HepG2 (cell line): ENCODE data around the gene ARPC5. TPM values are rescaled to one million over a fixed set of nuclear protein-coding genes. Genes with fewer than 3 reads are reported as not detected.

Experiments used
- ARNT ChIP-seq: fragments of 450-650 bp; IDR thresholded peaks from 2 replicates; pipeline ENCODE4 v1.6.1; 2017
- ATF2 ChIP-seq: sonication (generic); formaldehyde crosslinking; IDR thresholded peaks from 2 replicates; pipeline ENCODE4 v1.4.0; 2020; ENCODE audit warnings: missing genetic modification reagents
- BCL6 ChIP-seq: IDR thresholded peaks from 2 replicates; pipeline ENCODE4 v1.6.1; 2016; ENCODE audit warnings: missing genetic modification reagents, missing compliant biosample characterization
- EHMT2 ChIP-seq: fragments of 200-600 bp; sonication (generic); IDR thresholded peaks from 2 replicates; pipeline ENCODE4 v1.7.0; 2017; ENCODE audit warnings: antibody characterized with exemption, low read depth, low read length, borderline replicate concordance
- HIVEP1 ChIP-seq: sonication (generic); formaldehyde crosslinking; IDR thresholded peaks from 2 replicates; pipeline ENCODE4 v1.4.0; 2020; ENCODE audit warnings: mild to moderate bottlenecking, missing genetic modification reagents
- HMG20A ChIP-seq: IDR thresholded peaks from 2 replicates; pipeline ENCODE4 v1.6.1; 2016; ENCODE audit warnings: borderline replicate concordance
- KDM1A ChIP-seq: IDR thresholded peaks from 2 replicates; pipeline ENCODE4 v1.6.1; 2016; ENCODE audit warnings: missing compliant biosample characterization
- KDM6A ChIP-seq: IDR thresholded peaks from 2 replicates; pipeline ENCODE4 v1.6.1; 2016; ENCODE audit warnings: low read depth
- MAFG ChIP-seq: sonication (generic); formaldehyde crosslinking; IDR thresholded peaks from 2 replicates; pipeline ENCODE4 v1.5.1; 2020; ENCODE audit warnings: mild to moderate bottlenecking, missing genetic modification reagents
- MTA1 ChIP-seq: sonication (generic); formaldehyde crosslinking; IDR thresholded peaks from 2 replicates; pipeline ENCODE4 v1.4.0; 2020; ENCODE audit warnings: missing genetic modification reagents, mild to moderate bottlenecking, borderline replicate concordance
- MTERF4 ChIP-seq: sonication (generic); formaldehyde crosslinking; IDR thresholded peaks from 2 replicates; pipeline ENCODE4 v1.8.0; 2023; ENCODE audit warnings: mild to moderate bottlenecking, missing genetic modification reagents
- MYNN ChIP-seq: sonication (generic); formaldehyde crosslinking; IDR thresholded peaks from 2 replicates; pipeline ENCODE4 v1.4.0; 2020; ENCODE audit warnings: mild to moderate bottlenecking, low read depth, missing genetic modification reagents
- PITX1 ChIP-seq: sonication (generic); formaldehyde crosslinking; IDR thresholded peaks from 2 replicates; pipeline ENCODE4 v1.5.1; 2020; ENCODE audit warnings: mild to moderate bottlenecking, missing genetic modification reagents
- POLR2G ChIP-seq: fragments of 200-400 bp; formaldehyde crosslinking; IDR thresholded peaks from 2 replicates; pipeline ENCODE4 v1.6.1; 2018; ENCODE audit warnings: mild to moderate bottlenecking, low read depth, low read length, moderate library complexity
- SIX1 ChIP-seq: sonication (generic); formaldehyde crosslinking; IDR thresholded peaks from 2 replicates; pipeline ENCODE4 v1.4.0; 2020; ENCODE audit warnings: missing genetic modification reagents, borderline replicate concordance
- SMAD1 ChIP-seq: sonication (generic); formaldehyde crosslinking; IDR thresholded peaks from 2 replicates; pipeline ENCODE4 v1.4.0; 2020; ENCODE audit warnings: missing genetic modification reagents, low read depth, mild to moderate bottlenecking, borderline replicate concordance
- SNAPC5 ChIP-seq: sonication (generic); formaldehyde crosslinking; IDR thresholded peaks from 2 replicates; pipeline ENCODE4 v1.8.1; 2023; ENCODE audit warnings: mild to moderate bottlenecking, missing genetic modification reagents, borderline replicate concordance
- SPEN ChIP-seq: sonication (generic); formaldehyde crosslinking; IDR thresholded peaks from 2 replicates; pipeline ENCODE4 v1.5.1; 2020; ENCODE audit warnings: low read depth, mild to moderate bottlenecking, missing genetic modification reagents
- YY1 ChIP-seq: IDR thresholded peaks from 2 replicates; pipeline ENCODE4 v1.6.1; 2011; ENCODE audit warnings: low read length, low read depth, moderate library complexity, mild to moderate bottlenecking; ENCODE audit not compliant: insufficient read depth, insufficient replicate concordance
- ZNF580 ChIP-seq: IDR thresholded peaks from 2 replicates; pipeline ENCODE4 v1.6.1; 2016; ENCODE audit warnings: low read depth, borderline replicate concordance
- ZNF598 ChIP-seq: sonication (generic); formaldehyde crosslinking; IDR thresholded peaks from 2 replicates; pipeline ENCODE4 v1.5.1; 2020; ENCODE audit warnings: mild to moderate bottlenecking, missing genetic modification reagents, borderline replicate concordance
- ZNF781 ChIP-seq: sonication (generic); formaldehyde crosslinking; IDR thresholded peaks from 2 replicates; pipeline ENCODE4 v1.5.1; 2020; ENCODE audit warnings: borderline replicate concordance, mild to moderate bottlenecking, missing genetic modification reagents; ENCODE audit errors: not compliant biosample characterization
- polyA plus RNA-seq, 8 experiments: library from polyadenylated mRNA; depleted of rRNA in 3 of 8; stranded (reverse) in 7 of 8; unstranded in 1 of 8; fragments of >200 nt; fragmentation: Illumina TruSeq in 4 of 8; extraction: Trizol in 4 of 8; gene quantifications; 2 replicates each; pipeline versions ENCODE4 v1.2.1 to v1.2.3, GENCODE V29; 2011 to 2016; ENCODE audit warnings: low read depth in 4 of 8, missing spikeins in 1 of 8, mixed read lengths in 1 of 8; ENCODE audit not compliant: insufficient read depth in 1 of 8
- total RNA-seq, 5 experiments: library from RNA; depleted of rRNA; stranded (reverse); fragments of >200 nt; fragmentation: Illumina TruSeq; extraction: Trizol; gene quantifications; 2 replicates each; pipeline ENCODE4 v1.2.3, GENCODE V29; 2016; ENCODE audit warnings: low read depth in 1 of 5
- TF ChIP-seq, protein P1 (sequence below): sonication (generic); formaldehyde crosslinking; IDR thresholded peaks from 2 replicates; pipeline ENCODE4 v1.5.1; 2020; ENCODE audit warnings: mild to moderate bottlenecking, missing genetic modification reagents, moderate library complexity
- TF ChIP-seq, protein P2 (sequence below): sonication (generic); formaldehyde crosslinking; IDR thresholded peaks from 2 replicates; pipeline ENCODE4 v1.5.1; 2020; ENCODE audit warnings: mild to moderate bottlenecking, missing genetic modification reagents, borderline replicate concordance

Gene ARPC5
- total and polyA plus RNA-seq, 2 of the 13 experiments (the other 11 are each of a cell fraction or from before 2014, with no cell fraction given): 48.4 to 106 TPM

- TF ChIP-seq, protein P1, sequence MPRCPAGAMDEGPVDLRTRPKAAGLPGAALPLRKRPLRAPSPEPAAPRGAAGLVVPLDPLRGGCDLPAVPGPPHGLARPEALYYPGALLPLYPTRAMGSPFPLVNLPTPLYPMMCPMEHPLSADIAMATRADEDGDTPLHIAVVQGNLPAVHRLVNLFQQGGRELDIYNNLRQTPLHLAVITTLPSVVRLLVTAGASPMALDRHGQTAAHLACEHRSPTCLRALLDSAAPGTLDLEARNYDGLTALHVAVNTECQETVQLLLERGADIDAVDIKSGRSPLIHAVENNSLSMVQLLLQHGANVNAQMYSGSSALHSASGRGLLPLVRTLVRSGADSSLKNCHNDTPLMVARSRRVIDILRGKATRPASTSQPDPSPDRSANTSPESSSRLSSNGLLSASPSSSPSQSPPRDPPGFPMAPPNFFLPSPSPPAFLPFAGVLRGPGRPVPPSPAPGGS (CRISPR knock-in tag): peak; percentile 68; the same call in 1 of the 2 replicates
- TF ChIP-seq POLR2G (peak; percentile 88), EHMT2 (no peak), BCL6 (peak; percentile 15; the same call in 1 of the 2 replicates), SPEN (CRISPR knock-in tag) (no peak; the same call in 1 of the 2 replicates), PITX1 (CRISPR knock-in tag) (peak; percentile 37; the same call in 1 of the 2 replicates), MTERF4 (CRISPR knock-in tag) (peak; percentile 74; the same call in 1 of the 2 replicates), ATF2 (no peak), KDM6A (CRISPR knock-in tag) (0 out of 2 replicates have a peak, but pooled peaks have one; percentile 6), ARNT (no peak), SMAD1 (CRISPR knock-in tag) (peak; percentile 79; the same call in 1 of the 2 replicates), ZNF781 (CRISPR knock-in tag) (no peak), SIX1 (CRISPR knock-in tag) (no peak), ZNF598 (CRISPR knock-in tag) (peak; percentile 90; the same call in 1 of the 2 replicates), SNAPC5 (CRISPR knock-in tag) (no peak), MAFG (CRISPR knock-in tag) (no peak), ZNF580 (CRISPR knock-in tag) (0 out of 2 replicates have a peak, but pooled peaks have one; percentile 36), KDM1A (0 out of 2 replicates have a peak, but pooled peaks have one; percentile 4), YY1 (no peak), MYNN (CRISPR knock-in tag) (no peak), HMG20A (peak; percentile 26; the same call in 1 of the 2 replicates), HIVEP1 (CRISPR knock-in tag) (peak; percentile 73; the same call in 1 of the 2 replicates), MTA1 (CRISPR knock-in tag) (0 out of 2 replicates have a peak, but pooled peaks have one; percentile 79)
- TF ChIP-seq, protein P2, sequence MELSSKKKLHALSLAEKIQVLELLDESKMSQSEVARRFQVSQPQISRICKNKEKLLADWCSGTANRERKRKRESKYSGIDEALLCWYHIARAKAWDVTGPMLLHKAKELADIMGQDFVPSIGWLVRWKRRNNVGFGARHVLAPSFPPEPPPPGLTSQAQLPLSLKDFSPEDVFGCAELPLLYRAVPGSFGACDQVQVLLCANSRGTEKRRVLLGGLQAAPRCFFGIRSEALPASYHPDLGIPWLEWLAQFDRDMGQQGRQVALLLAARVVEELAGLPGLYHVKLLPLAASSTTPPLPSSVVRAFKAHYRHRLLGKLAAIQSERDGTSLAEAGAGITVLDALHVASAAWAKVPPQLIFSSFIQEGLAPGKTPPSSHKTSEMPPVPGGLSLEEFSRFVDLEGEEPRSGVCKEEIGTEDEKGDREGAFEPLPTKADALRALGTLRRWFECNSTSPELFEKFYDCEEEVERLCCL: no peak
Observed at GRCh38 chr1:183635606-183636333, at the start of gene ARPC5 (continued).
